NT2/D1 (cell line): ENCODE results near the gene ZDHHC18.
A peak's percentile ranks its signal among the peaks of the same experiment; 100 is the strongest.

Experiments used
- DNase-seq: peaks from one replicate; pipeline ENCODE4 v3.0.0-alpha.2; 2011; ENCODE audit warnings: low read depth, low spot score
- H3K27me3 ChIP-seq: 2 replicates; pipeline ENCODE4 v1.6.0; 2011; ENCODE audit warnings: mild to moderate bottlenecking; ENCODE audit not compliant: insufficient read length, insufficient read depth
- H3K36me3 ChIP-seq: 2 replicates; pipeline ENCODE4 v1.6.1; 2011; ENCODE audit warnings: mild to moderate bottlenecking, low read length, mixed read lengths; ENCODE audit not compliant: insufficient read depth, insufficient read length
- H3K4me1 ChIP-seq: 2 replicates; pipeline ENCODE4 v1.5.1; 2011; ENCODE audit not compliant: insufficient read depth, insufficient read length
- H3K4me3 ChIP-seq: 2 replicates; pipeline ENCODE4 v1.5.1; 2011; ENCODE audit warnings: low read depth; ENCODE audit not compliant: insufficient read length
- H3K9ac ChIP-seq: 2 replicates; pipeline ENCODE4 v1.6.0; 2011; ENCODE audit warnings: low read depth; ENCODE audit not compliant: insufficient read length
- H3K9me3 ChIP-seq: 2 replicates; pipeline ENCODE4 v1.5.1; 2011; ENCODE audit warnings: mild to moderate bottlenecking, low read length; ENCODE audit not compliant: insufficient read depth
- SUZ12 ChIP-seq: IDR thresholded peaks from 2 replicates; pipeline ENCODE4 v1.6.1; 2011; ENCODE audit not compliant: insufficient read length, insufficient read depth; ENCODE audit errors: extremely low read depth
- YY1 ChIP-seq: IDR thresholded peaks from 2 replicates; pipeline ENCODE4 v1.6.1; 2011; ENCODE audit not compliant: insufficient read length, insufficient read depth
- ZNF274 ChIP-seq: IDR thresholded peaks from 2 replicates; pipeline ENCODE4 v1.6.1; 2011; ENCODE audit warnings: mild to moderate bottlenecking, low read depth, low read length

The ZDHHC18 gene

GRCh38 chr1:26882696-26883463 lies 56.4 kb downstream of the ZDHHC18 start:
- no peak overlapping the region for H3K9ac ChIP-seq
- H3K9me3 ChIP-seq = no peaks in the 10 kb centered on the region
- no peak for TF ChIP-seq ZNF274
- no peak for TF ChIP-seq SUZ12
- TF ChIP-seq YY1 = no peak
- no peak overlapping the region for H3K4me3 ChIP-seq
- no peak for DNase-seq
- H3K36me3 ChIP-seq = peaks cover 84% of the 10 kb centered on the region
- no peaks in the 10 kb centered on the region for H3K27me3 ChIP-seq
- no peaks in the 10 kb centered on the region for H3K4me1 ChIP-seq

- H3K36me3 ChIP-seq = peaks cover 81% of the 10 kb centered on the region
These were observed 60.6 kb downstream of the ZDHHC18 start for GRCh38 chr1:26887125-26887524.

DNA sequence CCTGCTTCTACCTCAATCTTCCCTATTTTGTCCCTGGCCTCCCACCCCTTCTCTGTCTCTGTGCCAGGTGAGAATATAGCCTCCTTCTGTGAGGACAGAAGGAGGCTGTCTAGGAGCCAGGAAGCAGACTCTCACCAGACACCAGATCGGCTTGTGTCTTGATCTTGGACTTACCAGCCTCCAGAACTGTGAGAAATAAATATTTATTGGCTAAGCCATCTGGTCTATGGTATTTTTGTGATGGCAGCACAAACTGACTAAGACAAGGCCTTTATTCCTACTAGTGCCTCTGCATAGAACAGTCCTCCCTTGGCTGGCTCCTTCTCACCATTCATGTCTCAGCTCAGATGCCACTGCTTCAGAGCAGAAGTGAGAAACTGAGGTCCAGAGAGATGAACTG lies 61.7 kb downstream of the ZDHHC18 start:
- Histone ChIP-seq H3K36me3 (peaks cover 81% of the 10 kb centered on the region), H3K27me3 (no peaks in the 10 kb centered on the region), H3K9ac (no peak overlapping the region), H3K4me1 (peaks cover 11% of the 10 kb centered on the region), H3K4me3 (no peak overlapping the region), H3K9me3 (no peaks in the 10 kb centered on the region)
- no peak for TF ChIP-seq SUZ12
- TF ChIP-seq YY1 = no peak
- TF ChIP-seq ZNF274 = no peak
- no peak for DNase-seq

More at GRCh38 chr1:26887125-26887524, 60.6 kb downstream of the ZDHHC18 start:
- Histone ChIP-seq H3K9me3 (no peaks in the 10 kb centered on the region), H3K4me3 (no peak overlapping the region), H3K4me1 (peaks cover 11% of the 10 kb centered on the region), H3K27me3 (no peaks in the 10 kb centered on the region), H3K9ac (no peak overlapping the region)
- TF ChIP-seq YY1 = no peak
- no peak for TF ChIP-seq SUZ12
- no peak for TF ChIP-seq ZNF274
- DNase-seq = no peak

GRCh38 chr1:26889551-26890466 lies 63.3 kb downstream of the ZDHHC18 start, which contains the start of gene GPN2:
TSS of gene GPN2 (minus strand) at chr1:26890283. CDS start at chr1:26890096, 187 bp downstream.
- H3K27me3 ChIP-seq = no peaks in the 10 kb centered on the region
- no peak for TF ChIP-seq YY1
- peak within 1 kb of the TSS; percentile 100 for H3K4me3 ChIP-seq
- peak within 1 kb of the TSS; percentile 99 for H3K9ac ChIP-seq
- H3K4me1 ChIP-seq = peaks cover 11% of the 10 kb centered on the region
- peak; percentile 77 for DNase-seq
- H3K36me3 ChIP-seq = peaks cover 78% of the 10 kb centered on the region
- H3K9me3 ChIP-seq = no peaks in the 10 kb centered on the region

DNA sequence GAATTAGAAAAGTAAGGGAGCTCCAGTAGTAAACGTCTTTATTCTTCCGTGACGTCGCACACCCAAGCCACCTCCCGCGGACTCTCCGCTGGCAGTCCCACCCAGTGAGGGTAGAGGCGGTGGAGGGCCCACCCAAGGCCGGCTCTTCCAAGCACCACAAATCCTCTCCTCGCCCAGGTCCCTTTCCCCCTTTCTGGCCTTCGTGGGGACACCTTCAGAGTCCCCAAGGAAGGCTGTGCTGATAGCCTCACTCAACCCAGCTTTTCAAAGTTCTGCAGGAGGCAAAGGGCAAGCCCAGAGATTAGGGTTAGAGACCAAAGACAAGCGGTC lies 63.9 kb downstream of the ZDHHC18 start:
- Histone ChIP-seq H3K4me3 (peak overlapping the region; percentile 100), H3K9me3 (no peaks in the 10 kb centered on the region), H3K27me3 (no peaks in the 10 kb centered on the region), H3K9ac (peak overlapping the region; percentile 99), H3K36me3 (peaks cover 78% of the 10 kb centered on the region), H3K4me1 (peaks cover 11% of the 10 kb centered on the region)
- no peak for DNase-seq
- no peak for TF ChIP-seq SUZ12
- TF ChIP-seq YY1 = no peak
- no peak for TF ChIP-seq ZNF274

GRCh38 chr1:26894263-26894662 lies 67.8 kb downstream of the ZDHHC18 start:
- Histone ChIP-seq H3K4me1 (peaks cover 6% of the 10 kb centered on the region), H3K36me3 (peaks cover 80% of the 10 kb centered on the region), H3K27me3 (no peaks in the 10 kb centered on the region), H3K9me3 (no peaks in the 10 kb centered on the region), H3K4me3 (no peak overlapping the region), H3K9ac (no peak overlapping the region)
- TF ChIP-seq SUZ12 (no peak), ZNF274 (no peak), YY1 (no peak)
- no peak for DNase-seq

GRCh38 chr1:26897351-26897750 lies 70.9 kb downstream of the ZDHHC18 start:
- Histone ChIP-seq H3K9me3 (no peaks in the 10 kb centered on the region), H3K36me3 (peaks cover 68% of the 10 kb centered on the region), H3K27me3 (no peaks in the 10 kb centered on the region), H3K4me1 (no peaks in the 10 kb centered on the region), H3K9ac (no peak overlapping the region), H3K4me3 (no peak overlapping the region)
- TF ChIP-seq ZNF274 (no peak), YY1 (no peak), SUZ12 (no peak)
- DNase-seq = no peak
